Activated B cell treated with CpG ODN at 0.5 μM for 24 hours (primary cell): ENCODE data around the gene SCAI. TPM values are rescaled to one million over a fixed set of nuclear protein-coding genes. Genes with fewer than 3 reads are reported as not detected.
"Not testable (repeated sequence)": the region's sequence is repeated elsewhere in the genome, so short reads cannot be mapped to it uniquely, and the experiment has no call there.

Source experiments
- ATAC-seq: fragments of 200-7000 bp; cut with Tn5 transposase; one replicate; pipeline ENCODE4 v1.10.0; 2021; ENCODE audit warnings: low read depth, mild to moderate bottlenecking, moderate library complexity
- CTCF ChIA-PET: fragments of 350-600 bp; sonication (Branson Sonifier 250); formaldehyde crosslinking; loops from one replicate; lab custom pipeline; 2021; ENCODE audit warnings: antibody characterized with exemption; lab: Charles Lee
- POLR2A ChIA-PET: fragments of 350-600 bp; sonication (Branson Sonifier 250); formaldehyde crosslinking; loops from one replicate; lab custom pipeline; 2021; ENCODE audit warnings: antibody characterized with exemption; lab: Charles Lee
- DNase-seq: peaks from one replicate; pipeline ENCODE4 v3.0.0; 2022
- H3K27ac Mint-ChIP-seq: one replicate; pipeline ENCODE4 v1.8.0; 2020; ENCODE audit warnings: mixed read lengths
- H3K27me3 Mint-ChIP-seq: one replicate; pipeline ENCODE4 v1.8.0; 2021; ENCODE audit warnings: mixed read lengths
- H3K36me3 Mint-ChIP-seq: one replicate; pipeline ENCODE4 v1.8.0; 2021; ENCODE audit warnings: low read depth, mixed read lengths
- H3K4me1 Mint-ChIP-seq: one replicate; pipeline ENCODE4 v1.8.0; 2021; ENCODE audit warnings: mixed read lengths
- H3K4me3 Mint-ChIP-seq: one replicate; pipeline ENCODE4 v1.8.0; 2020; ENCODE audit warnings: mild to moderate bottlenecking, mixed read lengths
- H3K9me3 Mint-ChIP-seq: one replicate; pipeline ENCODE4 v1.8.0; 2020; ENCODE audit warnings: mixed read lengths
- intact Hi-C: fragments of 100-400 bp; cut with micrococcal nuclease; formaldehyde crosslinking; loops from one replicate; pipeline ENCODE4 v1.15.1; 2024
- total RNA-seq: library from RNA; stranded (reverse); gene quantifications from 2 replicates; pipeline ENCODE4 v1.2.3, GENCODE V29; 2022
- TF ChIP-seq, protein P1 (sequence below): fragments of 200-600 bp; IDR thresholded peaks from one replicate; pipeline ENCODE4 v1.8.0; 2022; ENCODE audit warnings: antibody characterized with exemption, mild to moderate bottlenecking

Gene SCAI
- total RNA-seq, 1 donor from 2014 or later, result 11.7 TPM

DNA sequence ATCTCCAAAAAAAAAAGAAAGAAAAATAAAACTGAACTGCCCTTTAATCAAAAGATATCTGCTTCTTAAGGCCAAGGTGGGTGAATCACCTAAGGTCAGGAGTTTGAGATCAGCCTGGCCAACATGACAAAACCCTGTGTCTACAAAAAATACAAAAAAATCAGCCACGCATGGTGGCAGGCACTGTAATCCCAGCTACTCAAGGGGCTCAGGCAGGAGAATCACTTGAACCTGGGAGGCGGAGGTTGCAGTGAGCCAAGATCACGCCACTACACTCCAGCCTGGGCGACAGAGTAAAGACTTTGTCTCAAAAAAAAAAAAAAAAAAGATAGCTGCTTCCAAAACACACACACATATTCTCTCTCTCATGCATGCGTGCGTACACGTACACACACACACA is 17.8 kb downstream of the SCAI start:
- no peak overlapping the region for H3K4me3 Mint-ChIP-seq
- CTCF ChIA-PET, result no interaction called here
- H3K27me3 Mint-ChIP-seq, result no peaks in the 10 kb centered on the region
- ATAC-seq (no peak), DNase-seq (no peak)
- POLR2A ChIA-PET, result interaction anchor here (0.5 to 1.0 kb wide), 3 partner anchors 87 to 186 kb away, joined by 3 to 6 read pairs (median 3); partner anchors contain the start of gene HSPA5
- no peaks in the 10 kb centered on the region for H3K9me3 Mint-ChIP-seq
- TF ChIP-seq, protein P1, sequence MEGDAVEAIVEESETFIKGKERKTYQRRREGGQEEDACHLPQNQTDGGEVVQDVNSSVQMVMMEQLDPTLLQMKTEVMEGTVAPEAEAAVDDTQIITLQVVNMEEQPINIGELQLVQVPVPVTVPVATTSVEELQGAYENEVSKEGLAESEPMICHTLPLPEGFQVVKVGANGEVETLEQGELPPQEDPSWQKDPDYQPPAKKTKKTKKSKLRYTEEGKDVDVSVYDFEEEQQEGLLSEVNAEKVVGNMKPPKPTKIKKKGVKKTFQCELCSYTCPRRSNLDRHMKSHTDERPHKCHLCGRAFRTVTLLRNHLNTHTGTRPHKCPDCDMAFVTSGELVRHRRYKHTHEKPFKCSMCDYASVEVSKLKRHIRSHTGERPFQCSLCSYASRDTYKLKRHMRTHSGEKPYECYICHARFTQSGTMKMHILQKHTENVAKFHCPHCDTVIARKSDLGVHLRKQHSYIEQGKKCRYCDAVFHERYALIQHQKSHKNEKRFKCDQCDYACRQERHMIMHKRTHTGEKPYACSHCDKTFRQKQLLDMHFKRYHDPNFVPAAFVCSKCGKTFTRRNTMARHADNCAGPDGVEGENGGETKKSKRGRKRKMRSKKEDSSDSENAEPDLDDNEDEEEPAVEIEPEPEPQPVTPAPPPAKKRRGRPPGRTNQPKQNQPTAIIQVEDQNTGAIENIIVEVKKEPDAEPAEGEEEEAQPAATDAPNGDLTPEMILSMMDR, result no peak
- H3K36me3 Mint-ChIP-seq, result peaks cover 2% of the 10 kb centered on the region
- H3K4me1 Mint-ChIP-seq, result peaks cover 22% of the 10 kb centered on the region
- intact Hi-C loops, result no loop called here
- peak overlapping the region; percentile 92 for H3K27ac Mint-ChIP-seq

DNA sequence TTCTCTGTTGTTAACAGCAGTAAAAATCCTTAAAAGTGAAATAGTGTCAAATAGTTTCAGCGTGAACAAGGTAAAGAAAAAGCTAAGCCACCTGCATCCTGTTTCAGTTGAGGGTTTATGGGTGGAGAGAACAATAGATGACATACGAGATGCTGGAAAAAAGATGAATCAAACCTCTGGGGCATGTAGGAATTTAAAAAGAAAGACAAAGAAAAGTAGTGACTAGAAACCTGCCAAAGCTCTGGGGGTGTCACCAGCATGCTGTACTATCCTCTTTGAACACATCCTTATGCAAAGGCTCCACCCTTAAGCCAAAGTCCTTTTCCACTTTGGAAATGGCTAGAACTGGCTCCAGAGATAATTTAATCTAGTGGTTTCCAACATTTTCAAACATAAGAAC is 22.2 kb downstream of the SCAI start:
- Mint-ChIP-seq H3K27ac (no peak overlapping the region), H3K27me3 (no peaks in the 10 kb centered on the region), H3K4me3 (no peak overlapping the region), H3K36me3 (peaks cover 7% of the 10 kb centered on the region), H3K4me1 (peaks cover 14% of the 10 kb centered on the region), H3K9me3 (no peaks in the 10 kb centered on the region)
- ChIA-PET POLR2A (no interaction called here), CTCF (no interaction called here)
- DNase-seq (no peak), ATAC-seq (no peak)
- intact Hi-C loops, result no loop called here
- TF ChIP-seq, protein P1, result no peak

DNA sequence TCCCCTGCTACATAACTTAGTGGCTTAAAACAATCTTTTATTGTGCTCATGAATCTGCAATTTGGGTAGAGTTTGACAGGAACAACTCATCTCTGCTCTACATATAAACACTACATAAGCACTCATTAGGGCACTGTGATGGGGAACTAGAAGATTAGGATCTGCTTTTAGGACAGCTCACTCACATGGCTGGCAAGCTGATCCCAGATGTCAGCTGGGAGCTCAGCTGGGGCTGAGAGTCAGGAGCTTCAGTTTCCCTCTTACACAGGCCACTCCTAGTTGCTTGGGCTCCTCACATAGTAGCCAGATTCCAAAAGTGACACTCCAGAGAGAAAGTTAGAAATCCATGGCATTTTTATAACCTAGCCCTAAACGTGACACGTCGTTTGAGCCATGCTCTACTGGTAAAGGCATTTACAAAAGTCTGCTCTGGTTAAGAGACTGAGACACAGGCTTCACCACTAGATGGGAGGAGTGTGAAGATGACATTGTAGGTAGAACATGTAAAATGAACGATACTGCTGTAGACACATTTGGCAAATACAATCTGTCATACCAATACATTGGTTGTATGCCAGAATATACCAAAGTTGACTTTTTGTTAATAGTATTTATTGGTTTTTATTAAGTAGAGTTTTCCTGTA is 23.6 kb downstream of the SCAI start:
- Mint-ChIP-seq H3K36me3 (peaks cover 6% of the 10 kb centered on the region), H3K4me3 (no peak overlapping the region), H3K27ac (no peak overlapping the region), H3K4me1 (peaks cover 7% of the 10 kb centered on the region), H3K9me3 (no peaks in the 10 kb centered on the region), H3K27me3 (no peaks in the 10 kb centered on the region)
- ChIA-PET POLR2A (no interaction called here), CTCF (no interaction called here)
- DNase-seq, result no peak
- intact Hi-C loops, result no loop called here
- TF ChIP-seq, protein P1, result no peak
- ATAC-seq, result no peak

DNA sequence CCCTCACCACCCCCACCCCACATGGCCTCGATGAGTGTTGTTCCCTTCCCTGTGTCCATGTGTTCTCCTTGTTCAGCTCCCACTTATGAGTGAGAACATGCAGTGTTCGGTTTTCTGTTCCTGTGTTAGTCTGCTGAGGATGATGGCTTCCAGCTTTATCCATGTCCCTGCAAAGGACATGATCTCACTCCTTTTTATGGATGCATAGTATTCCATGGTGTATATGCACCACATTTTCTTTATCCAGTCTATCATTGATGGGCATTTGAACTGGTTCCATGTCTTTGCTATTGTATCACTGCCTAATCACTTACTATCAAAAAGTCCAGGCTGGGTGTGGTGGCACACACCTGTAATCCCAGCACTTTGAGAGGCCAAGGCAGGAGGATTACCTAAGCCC is 24.6 kb downstream of the SCAI start:
- DNase-seq, H3K36me3 Mint-ChIP-seq, intact Hi-C loops, H3K4me3 Mint-ChIP-seq, H3K4me1 Mint-ChIP-seq, H3K27ac Mint-ChIP-seq, ATAC-seq, H3K27me3 Mint-ChIP-seq, CTCF ChIA-PET, H3K9me3 Mint-ChIP-seq: not testable (repeated sequence)
- POLR2A ChIA-PET, result interaction anchor here (0.6 kb wide), 1 partner anchor 36 kb away, joined by 3 read pairs; no protein-coding TSS in a partner anchor

DNA sequence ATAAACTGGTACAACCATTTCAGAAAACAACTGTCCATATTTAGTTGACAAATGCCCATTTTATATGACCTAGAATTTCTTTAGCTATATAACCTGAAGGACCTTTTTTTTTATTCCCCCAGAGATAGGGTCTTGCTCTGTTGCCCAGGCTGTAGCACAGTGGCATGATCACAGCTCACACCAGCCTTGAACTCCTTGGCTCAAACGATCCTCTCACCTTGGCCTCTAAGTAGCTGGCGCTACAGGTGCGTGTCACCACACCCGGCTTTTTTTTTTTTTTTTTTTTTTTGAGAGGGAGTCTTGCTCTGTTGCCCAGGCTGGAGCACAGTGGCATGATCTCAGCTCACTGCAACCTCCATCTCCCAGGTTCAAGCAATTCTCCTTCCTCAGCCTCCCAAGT is 28.8 kb downstream of the SCAI start:
- ATAC-seq, DNase-seq, H3K27ac Mint-ChIP-seq, intact Hi-C loops, H3K4me3 Mint-ChIP-seq, H3K9me3 Mint-ChIP-seq, H3K4me1 Mint-ChIP-seq, H3K27me3 Mint-ChIP-seq: not testable (repeated sequence)
- ChIA-PET POLR2A (interaction anchor here (0.7 kb wide), 1 partner anchor 1320 kb away, joined by 5 read pairs; no protein-coding TSS in a partner anchor), CTCF (interaction anchor here (1.1 kb wide), 1 partner anchor 30 kb away, joined by 3 read pairs; no protein-coding TSS in a partner anchor)
- H3K36me3 Mint-ChIP-seq, result peaks cover 17% of the 10 kb centered on the region

DNA sequence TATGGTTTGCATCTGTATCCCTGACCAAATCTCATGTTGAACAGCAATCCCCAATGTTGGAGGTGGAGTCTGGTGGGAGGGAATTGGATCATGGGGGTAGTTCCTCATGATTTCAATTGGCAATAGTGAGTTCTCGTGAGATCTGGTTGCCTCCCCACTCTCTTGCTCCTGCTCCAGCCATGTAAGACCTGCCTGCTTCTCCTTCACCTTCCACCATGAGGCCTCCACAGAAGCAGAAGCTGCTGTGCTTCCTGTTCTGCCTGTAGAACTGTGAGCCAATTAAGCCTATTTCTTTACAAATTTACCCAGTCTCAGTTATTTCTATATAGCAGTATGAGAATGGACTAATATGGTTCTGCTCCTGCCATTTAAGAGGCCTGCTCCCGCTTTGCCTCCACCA is 32.9 kb downstream of the SCAI start:
- H3K9me3 Mint-ChIP-seq, result peaks cover 8% of the 10 kb centered on the region
- CTCF ChIA-PET, result no interaction called here
- TF ChIP-seq, protein P1, result no peak
- peaks cover 12% of the 10 kb centered on the region for H3K36me3 Mint-ChIP-seq
- peaks cover 1% of the 10 kb centered on the region for H3K4me1 Mint-ChIP-seq
- H3K4me3 Mint-ChIP-seq, result no peak overlapping the region
- H3K27ac Mint-ChIP-seq, result no peak overlapping the region
- POLR2A ChIA-PET, result no interaction called here
- DNase-seq (no peak), ATAC-seq (no peak)
- H3K27me3 Mint-ChIP-seq, result no peaks in the 10 kb centered on the region
- intact Hi-C loops, result no loop called here

DNA sequence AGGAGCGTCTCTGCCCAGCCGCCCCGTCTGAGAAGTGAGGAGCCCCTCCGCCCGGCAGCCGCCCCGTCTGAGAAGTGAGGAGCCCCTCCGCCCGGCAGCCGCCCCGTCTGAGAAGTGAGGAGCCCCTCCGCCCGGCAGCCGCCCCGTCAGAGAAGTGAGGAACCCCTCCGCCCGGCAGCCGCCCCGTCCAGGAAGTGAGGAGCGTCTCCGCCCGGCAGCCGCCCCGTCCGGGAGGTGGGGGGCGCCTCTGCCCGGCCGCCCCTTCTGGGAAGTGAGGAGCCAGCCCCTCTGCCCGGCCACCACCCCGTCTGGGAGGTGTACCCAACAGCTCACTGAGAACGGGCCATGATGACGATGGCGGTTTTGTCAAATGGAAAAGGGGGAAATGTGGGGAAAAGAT is 34.8 kb downstream of the SCAI start:
- H3K36me3 Mint-ChIP-seq, H3K27me3 Mint-ChIP-seq, intact Hi-C loops, H3K9me3 Mint-ChIP-seq, CTCF ChIA-PET, H3K27ac Mint-ChIP-seq, ATAC-seq, DNase-seq, H3K4me1 Mint-ChIP-seq, H3K4me3 Mint-ChIP-seq, POLR2A ChIA-PET: not testable (repeated sequence)
